CD4-positive, alpha-beta T cell treated with Interleukin-15 for 4 hours (primary cell): ENCODE data around the gene SEC16A.

ENCODE experiments used
- DNase-seq: peaks from one replicate; pipeline ENCODE4 v3.0.0-alpha.2; 2020; ENCODE audit warnings: low spot score

Gene SEC16A

DNA sequence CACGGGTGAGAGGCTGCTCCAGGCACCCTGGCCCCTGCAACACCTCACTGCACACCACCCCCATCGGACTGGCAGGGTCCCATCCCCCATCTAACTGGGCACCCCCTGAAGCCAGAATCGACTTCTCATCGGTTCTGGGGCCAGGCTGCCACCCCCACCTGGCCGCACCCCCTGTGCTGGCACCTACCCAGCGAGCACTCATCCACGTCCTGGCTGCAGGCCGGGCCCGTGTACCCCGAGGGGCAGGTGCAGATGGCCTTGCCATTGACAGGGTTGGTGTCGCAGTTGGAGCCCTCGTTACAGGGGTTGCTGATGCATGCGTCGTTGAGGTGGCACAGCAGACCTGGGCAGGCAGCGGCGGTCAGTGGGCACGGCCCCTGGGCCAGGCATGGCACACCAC is 35.1 kb upstream of the SEC16A start:
- no peak for DNase-seq

- no peak for DNase-seq
Observed at GRCh38 chr9:136517012-136517743, 34.3 kb upstream of the SEC16A start.

- DNase-seq, result no peak
Observed at GRCh38 chr9:136516191-136516654, 33.4 kb upstream of the SEC16A start.

- no peak for DNase-seq
Observed at GRCh38 chr9:136515276-136515675, 32.4 kb upstream of the SEC16A start.

- DNase-seq, result no peak
Observed at GRCh38 chr9:136514022-136514714, 31.3 kb upstream of the SEC16A start.

DNA sequence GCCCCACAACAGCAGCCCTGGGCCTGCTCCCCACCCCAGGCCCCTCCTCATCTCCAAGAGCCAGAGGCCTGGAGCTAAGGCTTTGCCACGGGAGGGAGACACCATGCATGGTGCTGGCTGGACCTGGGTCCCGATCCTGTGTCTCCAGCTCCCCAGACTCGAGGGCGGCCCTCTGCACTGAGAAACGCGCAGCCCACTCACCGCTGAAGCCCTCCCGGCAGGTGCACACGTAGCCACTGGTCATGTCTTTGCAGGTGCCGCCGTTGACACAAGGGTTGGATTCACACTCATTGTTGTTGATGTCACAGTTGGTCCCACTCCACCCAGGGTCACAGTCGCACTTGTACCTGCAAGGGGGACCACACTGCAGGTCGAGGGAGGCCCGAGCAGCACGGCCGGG is 30.4 kb upstream of the SEC16A start:
- no peak for DNase-seq

- DNase-seq, result no peak
Observed at GRCh38 chr9:136512651-136513071, 29.8 kb upstream of the SEC16A start.

DNA sequence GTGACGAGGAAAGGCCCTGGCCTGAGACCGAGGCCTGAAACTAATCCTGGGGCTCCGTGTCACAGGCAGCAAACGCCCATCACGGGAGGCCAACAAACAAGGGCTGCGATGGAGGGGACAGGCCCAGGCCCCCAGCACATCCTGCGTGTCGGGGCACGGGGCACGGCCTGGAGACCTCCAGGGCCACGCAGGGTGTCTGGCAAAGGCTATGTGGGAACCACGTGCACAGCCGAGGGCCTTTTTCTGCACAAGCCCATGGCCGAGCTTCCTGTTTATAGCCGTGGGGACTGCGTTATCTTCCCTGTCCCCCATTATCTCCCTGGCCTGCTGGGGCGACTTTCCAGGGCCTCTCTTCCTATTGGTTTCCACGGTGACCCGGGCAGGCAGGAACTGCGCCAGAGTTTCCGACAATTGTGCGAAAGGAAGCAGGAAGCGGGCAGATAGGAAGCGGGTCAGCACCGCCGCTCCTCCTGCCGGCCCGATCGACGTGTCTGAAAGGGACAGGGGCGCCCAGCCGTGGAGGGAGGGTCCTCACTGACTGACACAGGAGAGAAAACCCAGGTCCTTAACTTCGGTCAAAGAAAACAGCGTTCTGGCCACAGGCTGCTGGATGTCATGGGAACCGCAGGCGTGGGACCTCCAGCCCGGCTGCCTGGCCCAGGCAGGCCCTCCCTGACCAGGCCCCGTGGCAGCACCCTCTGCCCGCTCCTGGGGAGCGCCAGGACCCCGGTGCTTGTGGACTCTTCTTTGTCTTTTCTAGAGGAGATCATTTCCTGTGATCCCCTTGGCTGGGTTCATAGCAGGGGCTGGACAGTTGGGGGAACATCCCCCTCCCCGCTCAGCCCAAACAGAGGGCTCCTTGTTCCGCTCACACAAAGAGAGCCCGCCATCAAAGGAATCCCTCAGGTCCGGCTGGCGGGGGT is 29.1 kb upstream of the SEC16A start:
- no peak for DNase-seq

GRCh38 chr9:136511144-136511669 is 28.4 kb upstream of the SEC16A start:
- no peak for DNase-seq

- no peak for DNase-seq
Observed at GRCh38 chr9:136510561-136510960, 27.7 kb upstream of the SEC16A start.

GRCh38 chr9:136509549-136509948 is 26.7 kb upstream of the SEC16A start:
- DNase-seq, result no peak

DNA sequence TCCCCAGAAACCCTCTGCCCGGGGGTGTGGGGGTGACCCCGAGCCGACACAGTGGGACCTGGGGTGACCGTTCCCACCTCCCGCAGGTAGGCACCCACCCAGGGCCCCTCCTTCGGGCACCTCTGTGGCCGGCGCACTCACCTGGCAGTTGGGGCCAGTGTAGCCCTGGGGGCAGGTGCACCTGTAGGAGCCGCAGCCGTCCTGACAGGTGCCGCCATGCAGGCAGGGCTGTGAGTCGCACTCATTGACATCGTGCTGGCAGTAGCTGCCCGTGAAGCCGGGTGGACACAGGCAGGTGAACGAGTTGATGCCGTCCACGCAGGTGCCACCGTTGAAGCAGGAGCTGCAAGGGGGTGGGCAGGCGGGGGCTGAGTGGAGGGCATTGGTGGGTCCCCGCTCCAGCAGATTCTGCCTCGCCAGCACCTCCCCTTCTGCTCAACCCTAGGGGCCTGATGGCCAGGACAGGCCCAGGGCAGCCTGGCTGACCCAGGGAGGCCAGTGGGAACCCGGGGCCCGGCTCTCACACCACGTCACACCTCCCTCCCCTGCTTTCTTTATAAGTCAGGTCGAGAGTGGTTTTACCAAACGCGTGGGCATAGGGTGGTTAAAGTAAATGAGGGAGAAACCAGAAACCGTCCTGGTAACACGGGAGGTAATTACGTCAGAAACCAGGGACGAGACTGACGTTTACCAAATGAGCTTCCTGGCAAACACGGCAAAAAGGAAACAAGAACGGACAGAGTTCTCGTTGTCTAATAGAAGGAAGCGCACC is 26.1 kb upstream of the SEC16A start:
- no peak for DNase-seq

- no peak for DNase-seq
Observed at GRCh38 chr9:136507992-136508375, 25.1 kb upstream of the SEC16A start.

DNA sequence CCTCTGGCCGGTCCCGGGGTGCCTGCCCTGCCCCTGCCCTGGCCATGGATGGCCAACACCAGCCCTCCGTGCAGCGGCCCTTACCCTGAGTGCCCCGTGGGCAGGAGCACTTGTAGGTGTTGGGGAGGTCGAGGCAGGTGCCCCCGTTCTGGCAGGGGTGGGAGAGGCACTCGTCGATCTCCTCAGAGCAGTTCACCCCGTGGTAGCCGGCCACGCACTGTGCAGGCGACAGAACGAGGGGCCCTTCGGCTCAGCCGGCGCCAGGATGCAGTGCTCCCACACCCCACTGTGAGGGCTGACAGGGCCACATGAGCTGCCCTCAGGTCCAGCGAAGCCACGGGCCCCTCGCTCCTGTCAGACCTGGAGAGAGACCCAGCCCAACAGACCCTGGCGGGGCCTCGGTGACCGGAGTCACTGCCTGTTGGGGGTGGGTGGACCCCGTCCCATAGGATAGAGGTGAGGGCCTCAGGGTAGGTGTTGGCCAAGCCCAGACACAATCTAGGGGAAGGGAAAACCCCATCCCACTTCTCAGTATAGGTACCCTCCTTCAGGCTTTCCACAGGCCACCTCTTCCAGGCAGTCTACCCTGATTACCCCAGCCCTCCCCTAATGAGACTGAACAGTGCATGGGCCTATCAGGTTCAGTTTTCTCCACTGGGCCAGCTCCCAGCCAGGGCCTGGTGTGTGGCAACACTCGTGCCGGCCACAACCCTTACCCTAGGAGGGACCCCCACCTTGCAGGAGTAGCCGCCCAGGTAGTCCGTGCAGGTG is 24.6 kb upstream of the SEC16A start:
- DNase-seq, result no peak

- no peak for DNase-seq
Observed at GRCh38 chr9:136506425-136506824, 23.6 kb upstream of the SEC16A start.

DNA sequence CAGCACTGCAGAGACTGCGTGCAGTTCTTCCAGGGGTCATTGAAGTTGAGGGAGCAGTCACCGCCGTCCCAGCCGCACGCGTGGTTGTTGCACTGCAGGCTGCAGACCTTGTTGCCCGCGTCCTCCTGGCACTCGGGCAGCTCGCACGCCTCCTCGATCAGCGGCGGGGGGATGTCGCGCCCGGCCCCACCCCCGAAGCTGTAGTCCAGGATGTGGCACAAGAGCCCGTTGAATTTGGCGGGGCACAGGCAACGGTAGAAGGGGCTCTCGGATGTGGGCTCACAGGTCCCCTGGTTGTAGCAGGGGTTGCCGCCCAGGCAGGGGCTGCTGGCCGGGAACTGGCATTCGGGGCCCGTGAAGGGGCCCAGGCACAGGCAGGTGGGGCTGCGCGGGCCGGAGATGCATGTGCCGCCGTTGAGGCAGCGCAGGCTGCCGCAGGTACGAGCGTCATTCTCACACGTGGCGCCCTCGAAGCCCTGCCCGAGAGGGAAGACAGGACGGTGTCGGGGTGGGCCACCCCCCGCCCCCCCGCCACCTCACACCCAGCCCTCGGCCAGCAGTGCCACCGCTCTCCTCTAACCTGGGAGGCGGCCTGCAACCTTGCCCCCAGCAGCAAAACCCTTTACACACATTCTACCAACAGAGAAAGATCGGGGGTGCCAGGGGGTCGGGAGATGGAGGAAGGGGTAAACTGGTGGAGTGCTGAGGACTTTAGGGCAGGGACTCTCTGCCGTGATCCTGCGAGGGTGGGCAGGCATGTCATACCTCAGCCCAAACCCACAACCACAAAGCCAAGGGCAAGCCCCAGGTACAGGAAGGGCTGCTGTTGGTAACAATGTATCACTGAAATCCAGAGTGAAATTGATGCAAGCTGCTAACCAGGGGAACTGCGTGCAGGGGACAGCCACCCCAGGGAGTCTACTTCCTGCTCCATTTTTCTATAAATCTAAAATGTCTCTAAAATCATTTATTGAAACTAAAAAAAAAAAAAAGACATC is 22.9 kb upstream of the SEC16A start:
- DNase-seq, result no peak

DNA sequence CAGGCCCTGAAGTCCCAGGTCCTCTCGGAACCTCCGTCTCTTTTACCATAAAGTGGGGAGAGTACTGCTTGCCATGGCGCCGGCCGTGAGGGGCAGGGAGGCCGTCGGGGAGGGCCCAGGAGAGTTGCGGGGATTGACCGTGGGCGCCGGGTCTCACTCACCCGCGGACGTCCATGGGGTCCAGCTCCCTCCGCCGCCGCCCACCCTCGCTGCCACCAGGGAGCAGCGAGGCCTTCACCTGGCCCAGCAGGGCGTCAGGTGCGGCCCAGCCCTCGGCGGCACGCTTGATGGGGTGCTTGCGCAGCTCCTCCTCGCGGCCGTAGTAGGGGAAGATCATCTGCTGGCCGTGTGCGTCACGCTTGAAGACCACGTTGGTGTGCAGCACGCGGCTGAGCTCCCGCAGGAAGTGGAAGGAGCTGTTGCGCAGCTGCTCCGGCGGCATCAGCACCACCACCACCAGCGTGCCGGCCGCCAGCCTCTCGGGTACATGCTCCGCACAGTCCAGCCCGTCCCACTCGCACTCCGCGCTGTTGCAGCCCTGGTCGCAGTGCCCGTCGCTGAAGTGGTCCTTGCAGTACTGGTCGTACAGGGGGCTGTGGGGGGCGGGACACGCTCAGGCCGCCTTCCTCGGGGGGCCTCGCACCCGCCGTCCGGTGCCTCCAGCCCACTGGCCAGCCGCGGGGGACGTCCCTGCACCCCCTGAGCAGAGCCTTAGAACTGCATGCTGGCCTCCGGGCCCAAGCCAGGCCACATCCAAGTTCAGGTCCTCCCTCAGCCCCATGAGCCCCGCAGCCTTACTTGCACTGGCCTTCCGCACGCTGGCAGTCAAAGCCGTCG is 21.9 kb upstream of the SEC16A start:
- no peak for DNase-seq

DNA sequence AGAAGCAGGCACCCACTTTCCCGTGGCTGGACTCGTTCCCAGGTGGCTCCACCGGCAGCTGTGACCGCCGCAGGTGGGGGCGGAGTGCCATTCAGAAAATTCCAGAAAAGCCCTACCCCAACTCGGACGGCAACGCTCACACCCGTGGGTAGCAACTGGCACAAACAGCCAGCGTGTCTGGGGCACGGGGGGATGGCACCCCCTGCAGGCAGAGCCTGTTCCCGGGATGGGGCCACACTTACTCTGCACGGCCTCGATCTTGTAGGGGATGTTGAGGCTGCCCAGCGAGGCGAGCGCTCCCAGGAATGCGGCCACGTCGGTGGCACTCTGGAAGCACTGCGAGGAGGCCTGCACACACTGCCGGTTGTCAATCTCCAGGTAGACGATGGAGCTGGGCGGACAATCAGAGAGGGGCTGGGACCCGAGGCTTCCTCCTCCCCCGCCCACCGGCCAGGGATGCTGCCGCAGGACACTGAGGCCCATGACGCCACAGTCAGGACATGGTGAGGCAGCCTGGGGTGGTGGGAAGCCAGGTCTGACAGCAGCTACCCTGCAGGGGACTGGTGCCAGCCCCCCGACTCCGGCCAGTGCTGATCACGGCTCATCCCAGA is 20.2 kb upstream of the SEC16A start:
- DNase-seq, result no peak
